Tibial nerve (tissue), 4 donors: Measurements from ENCODE around the gene INPP1. TPM values are rescaled to one million over a fixed set of nuclear protein-coding genes. Genes with fewer than 3 reads are reported as not detected.

Experiments
- DNase-seq, 2 donors: peaks; one replicate each; pipeline ENCODE4 v3.0.0-alpha.2; 2019; ENCODE audit warnings: low spot score in 2 of 2
- H3K27ac ChIP-seq, 4 donors: fragments of 200-600 bp; sonication (generic) in 3 of 4; one replicate each; pipeline ENCODE4 v1.5.1; 2017 to 2019; ENCODE audit warnings: mild to moderate bottlenecking in 1 of 4
- H3K27me3 ChIP-seq, 2 donors: fragments of 200-600 bp; sonication (generic) in 1 of 2; one replicate each; pipeline versions ENCODE4 v1.5.1 to v1.6.0; 2017 to 2019
- H3K36me3 ChIP-seq, 3 donors: fragments of 200-600 bp; sonication (generic); one replicate each; pipeline ENCODE4 v1.5.1; 2018 to 2019
- H3K4me1 ChIP-seq, 4 donors: fragments of 200-600 bp; sonication (generic) in 3 of 4; one replicate each; pipeline ENCODE4 v1.5.1; 2017 to 2019
- H3K4me3 ChIP-seq, 4 donors: fragments of 200-600 bp; sonication (generic) in 3 of 4; one replicate each; pipeline ENCODE4 v1.5.1; 2017 to 2019; ENCODE audit warnings: mild to moderate bottlenecking in 1 of 4, moderate library complexity in 1 of 4
- H3K9me3 ChIP-seq, 4 donors: fragments of 200-600 bp; sonication (generic) in 3 of 4; one replicate each; pipeline ENCODE4 v1.5.1; 2017 to 2019
- CTCF ChIP-seq, 5 experiments: fragments of 200-600 bp in 3 of 5; fragments of 450-650 bp in 2 of 5; sonication (generic) in 3 of 5; IDR thresholded peaks; one replicate each; pipeline ENCODE4 v1.5.1; 2016 to 2019; ENCODE audit warnings: antibody characterized with exemption in 5 of 5, mild to moderate bottlenecking in 3 of 5, moderate library complexity in 2 of 5
- EP300 ChIP-seq, 2 donors: sonication (generic); formaldehyde crosslinking; IDR thresholded peaks; one replicate each; pipeline ENCODE4 v1.6.1; 2017; ENCODE audit warnings: antibody characterized with exemption in 2 of 2, mild to moderate bottlenecking in 1 of 2
- POLR2A ChIP-seq, 2 donors: fragments of 450-650 bp; IDR thresholded peaks; one replicate each; pipeline ENCODE4 v1.6.1; 2017; ENCODE audit warnings: antibody characterized with exemption in 2 of 2, mild to moderate bottlenecking in 2 of 2, moderate library complexity in 2 of 2
- WGBS, 2 donors: methylation state at CpG; one replicate each; pipeline ENCODE4 v1.1.5; 2018; 5-methylcytosine and 5-hydroxymethylcytosine counted together
- total RNA-seq, 4 donors: library from RNA; depleted of rRNA; stranded (reverse); fragments of >200 nt; gene quantifications; one replicate each; pipeline ENCODE4 v1.1.0, GENCODE V29; 2016

The INPP1 gene
- total RNA-seq, 4 donors from 2014 or later = 14.7 to 21.0 (median 15.8) TPM

GRCh38 chr2:190344276-190344827 lies 963 bp downstream of the INPP1 start:
- TF ChIP-seq POLR2A (IDR thresholded peaks at IDR 0.05) (no peak), CTCF (IDR thresholded peaks at IDR 0.05) (peak in 4 of 5 experiments; percentile 38 to 60 (median 44))
- Histone ChIP-seq H3K36me3 (no peaks in the 10 kb centered on the region), H3K27ac (peak overlapping the region; percentile 85 to 94 (median 93)), H3K4me1 (peaks cover 0 to 32% (median 9%) of the 10 kb centered on the region in 4 donors), H3K27me3 (no peaks in the 10 kb centered on the region), H3K4me3 (peak overlapping the region; percentile 61 to 83 (median 70)), H3K9me3 (no peaks in the 10 kb centered on the region)
- DNase-seq = peak; percentile 38 to 50
- 24 to 25% methylated on average over 7 of the region's 7 CpGs for WGBS, 2 donors

- H3K4me3 ChIP-seq = no peak overlapping the region
- DNase-seq = no peak
- H3K4me1 ChIP-seq = peaks cover 0 to 41% (median 1%) of the 10 kb centered on the region in 4 donors
- H3K36me3 ChIP-seq = no peaks in the 10 kb centered on the region
- no peaks in the 10 kb centered on the region for H3K9me3 ChIP-seq
- no peaks in the 10 kb centered on the region for H3K27me3 ChIP-seq
- TF ChIP-seq POLR2A (IDR thresholded peaks at IDR 0.05) (no peak), EP300 (IDR thresholded peaks at IDR 0.05) (no peak), CTCF (IDR thresholded peaks at IDR 0.05) (no peak)
- H3K27ac ChIP-seq = peak overlapping the region in 1 of 4 donors; percentile 52
Observed at GRCh38 chr2:190350371-190350770, 7.0 kb downstream of the INPP1 start.

- Histone ChIP-seq H3K9me3 (no peaks in the 10 kb centered on the region), H3K4me3 (no peak overlapping the region), H3K27ac (no peak overlapping the region), H3K27me3 (no peaks in the 10 kb centered on the region), H3K4me1 (peaks cover 0 to 41% (median 3%) of the 10 kb centered on the region in 4 donors), H3K36me3 (no peaks in the 10 kb centered on the region)
- 84 to 86% methylated on average over 3 of the region's 3 CpGs for WGBS, 2 donors
- DNase-seq = no peak
- TF ChIP-seq POLR2A (IDR thresholded peaks at IDR 0.05) (no peak), CTCF (IDR thresholded peaks at IDR 0.05) (no peak), EP300 (IDR thresholded peaks at IDR 0.05) (no peak)
Observed at GRCh38 chr2:190351955-190352354, 8.6 kb downstream of the INPP1 start.

GRCh38 chr2:190352668-190353536 lies 9.5 kb downstream of the INPP1 start:
- no peak for DNase-seq

More at GRCh38 chr2:190352668-190353536, 9.5 kb downstream of the INPP1 start:
- Histone ChIP-seq H3K9me3 (no peaks in the 10 kb centered on the region), H3K36me3 (no peaks in the 10 kb centered on the region), H3K27ac (peak overlapping the region in 3 of 4 donors; percentile 10 to 47 (median 26)), H3K27me3 (no peaks in the 10 kb centered on the region), H3K4me1 (peaks cover 0 to 41% (median 3%) of the 10 kb centered on the region in 4 donors), H3K4me3 (no peak overlapping the region)
- WGBS, 2 donors = 66 to 85% methylated on average over 8 of the region's 8 CpGs
- no peak for TF ChIP-seq CTCF (IDR thresholded peaks at IDR 0.05)
- no peak for TF ChIP-seq EP300 (IDR thresholded peaks at IDR 0.05)
- TF ChIP-seq POLR2A (IDR thresholded peaks at IDR 0.05) = no peak
